Natural killer cell (primary cell): ENCODE measurements around the gene PRKN. TPM values are rescaled to one million over a fixed set of nuclear protein-coding genes. Genes with fewer than 3 reads are reported as not detected.

Experiments used
- ATAC-seq, 3 donors: fragments of 150-1000 bp in 2 of 3; fragments of 200-7000 bp in 1 of 3; cut with Tn5 transposase; 1 replicate in 1 of 3; 2 replicates in 2 of 3; pipeline ENCODE4 v1.10.0; 2021; ENCODE audit warnings: mild to moderate bottlenecking in 2 of 3, moderate library complexity in 2 of 3
- DNase-seq, 2 donors: peaks; one replicate each; pipeline versions ENCODE4 v3.0.0 to v3.0.0-alpha.2; 2013 to 2021; ENCODE audit warnings: mixed read lengths in 1 of 2
- H3K27ac ChIP-seq: one replicate; pipeline ENCODE4 v1.5.1; 2013; ENCODE audit warnings: mild to moderate bottlenecking, low read length
- H3K27me3 ChIP-seq: one replicate; pipeline ENCODE4 v1.6.1; 2013; ENCODE audit warnings: low read length; ENCODE audit not compliant: control insufficient read depth, insufficient read depth
- H3K36me3 ChIP-seq: one replicate; pipeline ENCODE4 v1.6.1; 2013; ENCODE audit warnings: low read length; ENCODE audit not compliant: control insufficient read depth, insufficient read depth
- H3K4me1 ChIP-seq: one replicate; pipeline ENCODE4 v1.6.1; 2013; ENCODE audit warnings: low read length; ENCODE audit not compliant: control insufficient read depth, insufficient read depth
- H3K4me3 ChIP-seq: one replicate; pipeline ENCODE4 v1.5.1; 2013; ENCODE audit warnings: low read length
- H3K9me3 ChIP-seq: one replicate; pipeline ENCODE4 v1.6.1; 2013; ENCODE audit warnings: low read length; ENCODE audit not compliant: control insufficient read depth, insufficient read depth
- H3K27ac Mint-ChIP-seq, 2 donors: one replicate each; pipeline ENCODE4 v1.8.0; 2022; ENCODE audit warnings: mild to moderate bottlenecking in 2 of 2, mixed read lengths in 2 of 2, moderate library complexity in 1 of 2
- H3K27me3 Mint-ChIP-seq, 2 donors: one replicate each; pipeline ENCODE4 v1.8.0; 2022; ENCODE audit warnings: low read depth in 2 of 2, mixed read lengths in 2 of 2
- H3K36me3 Mint-ChIP-seq: one replicate; pipeline ENCODE4 v1.8.0; 2022; ENCODE audit warnings: mixed read lengths
- H3K4me1 Mint-ChIP-seq, 2 donors: one replicate each; pipeline ENCODE4 v1.8.0; 2022; ENCODE audit warnings: mixed read lengths in 2 of 2
- H3K4me3 Mint-ChIP-seq: one replicate; pipeline ENCODE4 v1.8.0; 2022; ENCODE audit warnings: mild to moderate bottlenecking, moderate library complexity, mixed read lengths
- H3K9me3 Mint-ChIP-seq, 2 donors: one replicate each; pipeline ENCODE4 v1.8.0; 2022; ENCODE audit warnings: mixed read lengths in 2 of 2
- CTCF ChIP-seq: fragments of 200-600 bp; IDR thresholded peaks from one replicate; pipeline ENCODE4 v1.8.0; 2022; ENCODE audit warnings: antibody characterized with exemption
- WGBS: methylation state at CpG from one replicate; pipeline ENCODE4 v1.1.7; 2013; ENCODE audit warnings: missing lambda C conversion rate; ENCODE audit not compliant: insufficient coverage; 5-methylcytosine and 5-hydroxymethylcytosine counted together
- intact Hi-C: fragments of 100-400 bp; cut with micrococcal nuclease; formaldehyde crosslinking; loops from one replicate; pipeline ENCODE4 v1.14.2; 2022
- total RNA-seq, 4 donors: library from RNA; stranded (reverse); fragments of 120-200 nt in 1 of 4; gene quantifications; one replicate each; pipeline versions ENCODE4 v1.2.3 to v1.2.4, GENCODE V29; 2013 to 2022

PRKN gene
- total RNA-seq, 3 donors from 2014 or later (not counting 1 experiment from before 2014, with no cell fraction given) = 1.4 to 1.9 (median 1.9) TPM

GRCh38 chr6:161682982-161683381, 1044.6 kb downstream of the PRKN start:
- H3K36me3 Mint-ChIP-seq = no peaks in the 10 kb centered on the region
- H3K4me3 ChIP-seq = no peak overlapping the region
- no peaks in the 10 kb centered on the region for H3K27me3 ChIP-seq
- no peaks in the 10 kb centered on the region for H3K9me3 ChIP-seq
- intact Hi-C loops = no loop called here
- DNase-seq = no peak
- no peak overlapping the region for H3K27ac Mint-ChIP-seq
- H3K4me3 Mint-ChIP-seq = no peak overlapping the region
- ATAC-seq = no peak
- no peaks in the 10 kb centered on the region for H3K4me1 Mint-ChIP-seq
- H3K27me3 Mint-ChIP-seq = peaks cover 0 to 7% of the 10 kb centered on the region in 2 donors
- H3K27ac ChIP-seq = no peak overlapping the region
- no peaks in the 10 kb centered on the region for H3K36me3 ChIP-seq
- 73% methylated on average over 9 of the region's 9 CpGs for WGBS
- H3K4me1 ChIP-seq = no peaks in the 10 kb centered on the region
- no peaks in the 10 kb centered on the region for H3K9me3 Mint-ChIP-seq
- no peak for TF ChIP-seq CTCF

- H3K27me3 ChIP-seq = no peaks in the 10 kb centered on the region
- no peak overlapping the region for H3K27ac Mint-ChIP-seq
- no peak overlapping the region for H3K4me3 ChIP-seq
- no peak for TF ChIP-seq CTCF
- intact Hi-C loops = no loop called here
- no peak overlapping the region for H3K27ac ChIP-seq
- ATAC-seq (no peak), DNase-seq (no peak)
- no peaks in the 10 kb centered on the region for H3K36me3 Mint-ChIP-seq
- H3K4me3 Mint-ChIP-seq = no peak overlapping the region
- no peaks in the 10 kb centered on the region for H3K9me3 ChIP-seq
- no peaks in the 10 kb centered on the region for H3K9me3 Mint-ChIP-seq
- peaks cover 0 to 7% of the 10 kb centered on the region in 2 donors for H3K27me3 Mint-ChIP-seq
- 90% methylated on average over 13 of the region's 13 CpGs for WGBS
- no peaks in the 10 kb centered on the region for H3K4me1 ChIP-seq
- H3K36me3 ChIP-seq = no peaks in the 10 kb centered on the region
- H3K4me1 Mint-ChIP-seq = no peaks in the 10 kb centered on the region
Measured at GRCh38 chr6:161679980-161680538, 1047.5 kb downstream of the PRKN start.

- H3K27me3 ChIP-seq = no peaks in the 10 kb centered on the region
- WGBS = 89% methylated on average over 7 of the region's 7 CpGs
- no peak overlapping the region for H3K27ac Mint-ChIP-seq
- H3K9me3 ChIP-seq = no peaks in the 10 kb centered on the region
- H3K9me3 Mint-ChIP-seq = no peaks in the 10 kb centered on the region
- H3K4me3 Mint-ChIP-seq = no peak overlapping the region
- H3K36me3 ChIP-seq = no peaks in the 10 kb centered on the region
- intact Hi-C loops = no loop called here
- ATAC-seq (no peak), DNase-seq (no peak)
- H3K4me1 ChIP-seq = no peaks in the 10 kb centered on the region
- no peak overlapping the region for H3K27ac ChIP-seq
- H3K27me3 Mint-ChIP-seq = peaks cover 0 to 5% of the 10 kb centered on the region in 2 donors
- H3K4me3 ChIP-seq = no peak overlapping the region
- no peaks in the 10 kb centered on the region for H3K4me1 Mint-ChIP-seq
- no peaks in the 10 kb centered on the region for H3K36me3 Mint-ChIP-seq
- TF ChIP-seq CTCF = no peak
Measured at GRCh38 chr6:161677188-161677587, 1050.4 kb downstream of the PRKN start.

GRCh38 chr6:161676586-161676985, 1051.0 kb downstream of the PRKN start:
- Histone ChIP-seq H3K36me3 (no peaks in the 10 kb centered on the region), H3K9me3 (no peaks in the 10 kb centered on the region), H3K4me1 (no peaks in the 10 kb centered on the region), H3K4me3 (no peak overlapping the region), H3K27ac (no peak overlapping the region), H3K27me3 (no peaks in the 10 kb centered on the region)
- DNase-seq (no peak), ATAC-seq (no peak)
- 90% methylated on average over 3 of the region's 3 CpGs for WGBS
- no peak overlapping the region for H3K4me3 Mint-ChIP-seq
- no peak for TF ChIP-seq CTCF
- H3K27ac Mint-ChIP-seq = no peak overlapping the region
- H3K9me3 Mint-ChIP-seq = no peaks in the 10 kb centered on the region
- H3K36me3 Mint-ChIP-seq = no peaks in the 10 kb centered on the region
- intact Hi-C loops = no loop called here
- H3K27me3 Mint-ChIP-seq = no peaks in the 10 kb centered on the region
- H3K4me1 Mint-ChIP-seq = no peaks in the 10 kb centered on the region
